Brain pericyte (primary cell): ENCODE measurements around the gene KBTBD4.
"Not testable (repeated sequence)": the region's sequence is repeated elsewhere in the genome, so short reads cannot be mapped to it uniquely, and the experiment has no call there.

ENCODE experiments used
- DNase-seq: peaks from one replicate; pipeline ENCODE4 v3.0.0-alpha.2; 2012; ENCODE audit warnings: low read depth, low spot score

KBTBD4 gene

DNA sequence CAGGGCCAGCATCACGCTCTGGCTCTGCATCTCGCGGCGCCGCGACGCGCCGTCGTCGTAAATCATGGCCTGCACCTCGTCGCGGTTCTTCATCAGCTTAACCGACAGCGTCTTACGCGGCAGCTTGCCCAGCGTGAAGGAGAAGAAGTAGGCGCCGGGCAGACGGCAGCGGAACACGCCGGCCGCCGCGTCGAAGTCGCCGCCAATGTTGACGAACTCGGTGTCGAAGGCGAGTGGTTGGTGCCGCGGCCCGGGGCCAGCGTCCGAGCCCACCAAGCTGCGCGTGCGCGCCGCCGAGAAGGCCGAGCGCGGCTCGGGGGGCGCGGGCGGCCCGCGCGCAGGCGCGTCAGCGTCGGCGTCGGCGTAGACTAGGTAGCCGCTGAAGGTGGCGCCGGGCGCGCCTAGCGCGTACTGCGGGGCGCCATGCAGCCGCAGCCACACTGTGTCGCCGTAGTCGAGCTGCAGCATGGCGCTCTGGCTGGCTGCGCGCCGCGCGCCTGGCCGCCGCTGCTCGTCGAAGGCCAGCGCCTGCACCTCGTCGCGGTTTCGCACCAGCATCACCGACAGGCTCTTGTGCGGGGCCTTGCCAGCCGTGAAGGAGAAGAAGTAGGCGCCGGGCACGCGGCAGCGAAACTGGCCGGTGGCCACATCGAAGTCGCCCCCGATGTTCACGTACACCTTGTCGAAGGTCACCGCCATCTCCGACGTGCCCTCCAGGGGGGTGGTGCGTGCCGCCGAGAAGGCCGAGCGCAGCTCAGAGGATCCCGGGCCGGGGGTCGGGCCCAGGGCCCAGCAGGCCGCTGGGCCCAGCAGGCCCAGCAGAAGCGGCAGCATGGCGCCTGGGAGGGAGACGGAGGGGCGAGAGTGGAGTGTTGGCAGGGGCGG is 11.4 kb upstream of the KBTBD4 start:
- no peak for DNase-seq

DNA sequence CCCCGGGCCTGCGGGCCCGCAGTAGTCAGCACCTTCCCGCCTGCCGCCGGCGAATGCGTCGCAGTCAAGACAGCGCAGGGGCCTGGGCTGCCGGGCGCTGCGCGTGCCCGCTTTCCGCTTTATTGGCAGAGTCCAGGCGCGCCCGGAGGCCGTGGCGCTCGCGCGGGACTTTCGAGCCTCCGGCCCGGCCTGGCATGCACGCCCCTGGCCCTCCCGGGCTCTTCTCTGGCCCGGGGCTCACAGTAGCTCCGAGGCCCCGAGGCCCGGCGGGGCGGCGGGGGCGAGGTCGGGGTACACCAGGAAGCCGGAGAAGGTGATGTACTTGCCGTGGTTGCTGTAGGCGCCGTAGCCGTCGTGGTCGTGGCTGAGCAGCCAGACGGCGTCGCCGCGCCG is 10.8 kb upstream of the KBTBD4 start:
- no peak for DNase-seq

DNA sequence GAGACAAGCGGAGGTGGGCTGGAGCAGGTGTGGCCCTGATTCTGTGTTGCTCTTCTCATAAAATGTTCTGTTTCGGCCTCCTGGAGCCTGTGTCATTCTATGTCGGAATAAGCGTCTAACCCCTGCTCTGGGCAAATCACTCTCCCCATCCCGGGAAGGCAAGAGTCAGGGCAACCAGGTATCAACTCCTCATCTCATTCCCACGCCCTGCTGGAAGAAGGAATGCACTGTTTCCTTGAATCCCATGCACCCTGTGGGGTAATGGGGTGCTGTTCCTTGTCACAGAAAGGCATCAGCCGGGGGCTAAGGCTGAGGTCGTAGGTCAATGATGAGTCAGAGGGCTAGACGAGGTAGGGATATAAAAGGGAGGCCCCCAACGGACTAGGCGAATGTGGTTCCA is 10.3 kb upstream of the KBTBD4 start:
- no peak for DNase-seq

DNA sequence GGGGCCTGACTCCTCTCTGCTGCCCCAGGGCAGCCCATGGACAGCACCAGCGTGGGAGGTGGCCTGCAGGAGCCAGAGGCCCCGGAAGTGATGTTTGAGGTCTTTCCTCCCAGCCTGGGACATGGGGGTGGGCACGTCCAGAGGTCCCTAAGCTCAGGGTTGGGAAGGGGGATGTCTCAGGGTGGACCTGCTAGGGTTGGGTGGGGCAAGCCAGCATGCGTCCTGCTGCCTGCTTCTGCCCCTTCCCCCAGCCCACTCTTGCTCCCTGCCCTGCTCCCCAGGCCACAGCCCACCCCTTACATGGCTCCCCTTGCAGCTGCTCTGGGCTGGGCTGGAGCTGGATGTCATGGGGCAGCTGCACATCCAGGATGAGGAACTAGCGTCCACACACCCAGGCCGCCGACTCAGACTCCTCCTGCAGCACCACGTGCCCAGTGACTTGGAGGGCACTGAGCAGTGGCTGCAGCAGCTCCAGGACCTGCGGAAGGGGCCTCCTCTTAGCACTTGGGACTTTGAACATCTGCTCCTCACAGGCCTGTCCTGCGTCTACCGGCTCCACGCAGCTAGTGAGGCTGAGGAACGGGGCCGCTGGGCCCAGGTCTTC is 9.1 kb upstream of the KBTBD4 start:
- no peak for DNase-seq

DNA sequence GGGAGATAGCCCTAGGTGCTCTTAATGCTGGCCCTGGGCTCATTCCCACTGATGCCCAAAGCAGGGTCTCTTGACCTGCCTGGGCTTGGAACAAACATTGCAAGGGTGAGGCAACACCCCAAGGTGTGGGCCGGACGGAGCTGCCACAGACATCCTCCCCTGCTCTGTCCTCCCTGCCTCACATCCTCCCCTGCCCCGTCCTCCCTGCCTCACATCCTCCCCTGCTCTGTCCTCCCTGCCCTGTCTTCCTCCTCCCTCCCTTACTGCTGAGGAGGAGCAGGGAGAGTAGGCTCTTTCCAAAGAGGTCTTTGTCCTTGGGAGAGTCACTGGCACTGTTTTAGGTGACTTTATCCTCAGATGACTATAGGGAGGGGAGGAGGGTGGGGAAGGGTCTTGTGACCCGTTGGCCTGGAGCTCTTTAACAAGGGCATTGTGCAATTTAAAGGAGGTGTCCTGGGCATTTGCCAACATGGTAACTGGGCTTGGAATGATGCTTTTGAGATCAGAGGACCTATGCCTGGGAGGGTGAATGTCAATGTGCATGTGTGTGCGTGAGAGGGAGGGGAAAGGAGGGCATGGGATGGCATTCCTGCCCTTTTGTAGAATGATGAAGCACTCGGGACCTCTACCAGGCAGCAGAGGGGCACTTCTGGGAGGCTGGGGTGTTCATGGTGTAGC is 8.4 kb upstream of the KBTBD4 start:
- no peak for DNase-seq

DNA sequence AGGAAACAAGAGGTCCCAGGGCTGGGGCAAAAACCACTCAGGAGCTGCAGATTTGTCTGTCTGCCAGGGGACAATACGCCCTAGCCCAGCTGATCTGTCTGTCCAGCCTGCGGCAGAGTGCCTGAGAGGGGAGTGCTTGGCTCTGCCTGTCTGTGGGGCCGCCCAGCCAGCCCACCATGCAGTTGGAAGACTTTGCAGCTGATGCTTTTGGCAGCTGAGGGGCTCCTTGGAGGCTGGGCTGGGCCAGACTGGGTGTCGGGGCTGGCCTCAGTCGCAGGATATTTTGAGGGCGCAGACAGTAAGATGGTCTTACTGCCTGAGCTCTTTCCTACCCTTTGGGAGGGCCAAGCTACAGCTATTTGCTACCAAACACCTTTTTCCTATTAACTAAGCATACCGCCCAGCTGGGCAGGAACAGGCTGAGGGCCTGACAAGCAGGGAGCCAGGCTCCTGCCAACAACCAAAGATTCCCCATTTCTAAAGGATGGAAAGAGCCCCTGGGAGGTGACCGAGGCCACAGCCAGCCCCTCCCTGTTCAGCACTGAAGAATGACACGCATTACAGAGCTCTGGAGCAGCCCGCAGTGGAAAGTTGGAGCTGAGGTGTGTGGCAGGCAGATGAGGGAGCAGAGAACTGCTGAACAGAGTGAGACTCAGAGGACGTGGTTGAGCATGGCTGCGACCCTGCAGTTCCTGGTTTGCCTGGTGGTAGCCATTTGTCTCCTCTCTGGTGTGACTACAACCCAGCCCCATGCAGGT is 7.5 kb upstream of the KBTBD4 start, which contains the start of gene FAM180B:
FAM180B (plus strand) TSS at position 581 of the 758 bp plus-strand sequence; CDS start at position 672, 91 bp downstream.
- DNase-seq, result no peak

DNA sequence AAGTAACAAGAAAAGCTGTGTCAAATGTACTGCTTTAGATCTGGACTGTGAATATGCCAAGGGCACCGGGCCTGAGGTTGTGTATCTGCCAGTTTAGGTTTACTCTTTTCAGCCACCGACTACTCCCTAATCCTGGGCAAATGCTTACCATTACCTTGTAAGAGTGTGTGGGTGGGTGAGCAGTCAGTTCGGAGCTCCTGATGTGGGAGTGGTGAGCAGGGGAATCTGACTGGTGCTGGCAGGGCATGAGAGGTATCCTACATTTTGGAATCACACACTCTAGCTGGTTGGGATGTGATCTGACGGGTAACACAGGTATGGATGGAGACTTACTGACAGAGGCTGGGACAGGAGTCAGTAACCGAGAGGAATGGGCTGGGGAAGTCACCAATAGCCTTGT is 5.1 kb upstream of the KBTBD4 start:
- no peak for DNase-seq

DNA sequence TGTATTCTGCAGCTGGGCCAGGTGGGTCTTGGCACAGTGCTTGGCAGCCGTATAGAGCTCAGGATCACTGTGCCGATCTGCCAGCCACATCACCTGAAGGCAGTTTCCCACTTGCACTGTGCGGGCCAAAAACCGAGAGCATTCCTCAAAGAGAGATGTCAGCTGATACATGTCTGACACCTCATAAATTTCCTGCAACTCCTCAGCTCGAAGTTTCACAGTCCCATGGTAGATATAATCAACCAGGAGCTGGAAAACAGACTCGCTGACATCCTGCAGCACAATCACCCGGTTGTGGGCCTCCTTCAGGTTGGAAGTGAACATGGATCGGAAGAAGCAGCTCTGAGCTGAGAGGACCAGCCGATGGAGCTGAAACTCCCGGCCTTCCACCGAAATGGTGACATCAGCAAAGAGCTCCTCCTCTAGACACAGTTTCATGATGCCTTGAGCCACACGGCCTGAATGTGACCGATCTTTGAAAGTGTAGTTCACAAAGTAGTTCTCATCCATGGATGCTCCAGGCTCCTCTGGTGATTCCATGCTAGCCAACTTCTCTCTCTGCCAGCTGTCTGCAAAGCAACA is 1.2 kb downstream of the KBTBD4 start:
- no peak for DNase-seq

DNA sequence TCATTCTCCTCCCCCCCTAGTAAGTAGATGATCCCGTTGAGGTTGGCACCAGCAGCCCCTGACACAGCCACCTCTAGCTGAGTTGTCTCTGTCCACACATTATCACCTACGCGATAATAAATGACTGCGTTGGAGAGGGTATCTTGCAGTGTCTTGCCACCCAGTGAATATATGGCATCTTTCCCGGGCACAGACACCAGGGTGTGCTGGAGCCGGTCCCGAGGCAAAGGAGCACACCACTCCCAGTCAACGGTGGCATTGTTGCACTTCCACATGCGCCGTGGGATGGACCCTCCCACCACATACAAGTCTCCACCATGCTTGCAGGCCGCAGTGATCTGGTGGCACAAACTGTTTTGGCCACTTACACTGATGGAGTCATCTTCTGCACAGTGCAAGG is 5.4 kb downstream of the KBTBD4 start:
- DNase-seq, result no peak

DNA sequence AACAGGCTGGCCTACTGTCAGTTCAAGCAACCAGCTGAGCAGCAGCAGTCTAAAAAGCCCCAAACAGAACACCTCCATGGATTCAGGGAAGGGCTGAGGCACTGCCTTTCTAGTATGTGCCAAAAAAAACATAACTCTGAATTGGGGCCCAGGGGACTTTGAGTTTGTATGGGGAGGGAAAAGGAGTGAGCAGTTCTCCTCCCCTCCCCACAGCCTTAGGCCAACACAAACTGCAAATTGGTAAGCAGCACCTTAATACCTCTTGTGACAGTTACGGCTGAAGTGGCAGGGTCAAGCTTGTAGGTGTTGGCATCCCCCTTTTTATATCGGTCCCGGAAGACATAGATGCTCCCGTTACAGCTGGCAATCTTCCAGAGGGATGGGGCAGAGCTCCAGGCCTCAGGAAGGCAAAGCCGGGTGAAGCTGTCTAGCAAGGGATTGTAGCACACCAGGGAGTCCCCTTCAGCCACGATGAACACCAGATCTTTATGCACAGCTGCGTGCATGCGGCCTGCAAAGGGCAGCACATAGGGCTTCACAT is 6.0 kb downstream of the KBTBD4 start:
- peak; percentile 51 for DNase-seq

DNA sequence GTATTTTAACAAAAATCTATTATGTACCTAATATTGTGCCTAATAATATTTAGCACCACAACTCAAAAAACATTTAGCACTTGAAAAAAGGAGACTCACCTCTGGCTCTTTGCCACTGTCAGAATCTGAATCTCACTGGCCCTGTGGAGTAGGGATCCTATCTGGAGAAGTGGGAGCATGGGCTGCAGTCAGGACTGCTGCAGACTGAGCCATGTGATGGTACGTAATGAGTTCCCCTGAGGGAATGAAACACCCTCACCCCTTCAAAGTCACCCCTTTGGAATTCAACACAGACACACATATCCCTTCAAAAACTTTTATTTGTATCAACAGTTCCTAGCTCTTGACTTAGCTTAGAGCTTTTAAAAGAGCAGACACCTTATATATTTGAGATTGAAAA is 6.9 kb downstream of the KBTBD4 start:
- no peak for DNase-seq

DNA sequence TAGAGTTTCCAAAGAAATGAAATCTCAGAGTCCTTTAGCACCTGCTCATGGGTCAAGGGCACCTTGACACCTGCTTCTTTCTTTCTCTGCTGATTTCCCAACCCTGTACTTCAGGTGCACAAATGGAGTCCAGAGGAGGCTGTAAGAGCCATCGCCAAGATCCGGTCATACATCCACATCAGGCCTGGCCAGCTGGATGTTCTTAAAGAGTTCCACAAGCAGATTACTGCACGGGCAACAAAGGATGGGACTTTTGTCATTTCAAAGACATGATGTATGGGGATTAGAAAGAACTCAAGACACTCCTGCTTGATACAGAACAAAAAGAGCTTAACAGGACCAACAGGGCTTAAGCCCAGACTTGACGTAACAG is 7.4 kb downstream of the KBTBD4 start:
- no peak for DNase-seq

DNA sequence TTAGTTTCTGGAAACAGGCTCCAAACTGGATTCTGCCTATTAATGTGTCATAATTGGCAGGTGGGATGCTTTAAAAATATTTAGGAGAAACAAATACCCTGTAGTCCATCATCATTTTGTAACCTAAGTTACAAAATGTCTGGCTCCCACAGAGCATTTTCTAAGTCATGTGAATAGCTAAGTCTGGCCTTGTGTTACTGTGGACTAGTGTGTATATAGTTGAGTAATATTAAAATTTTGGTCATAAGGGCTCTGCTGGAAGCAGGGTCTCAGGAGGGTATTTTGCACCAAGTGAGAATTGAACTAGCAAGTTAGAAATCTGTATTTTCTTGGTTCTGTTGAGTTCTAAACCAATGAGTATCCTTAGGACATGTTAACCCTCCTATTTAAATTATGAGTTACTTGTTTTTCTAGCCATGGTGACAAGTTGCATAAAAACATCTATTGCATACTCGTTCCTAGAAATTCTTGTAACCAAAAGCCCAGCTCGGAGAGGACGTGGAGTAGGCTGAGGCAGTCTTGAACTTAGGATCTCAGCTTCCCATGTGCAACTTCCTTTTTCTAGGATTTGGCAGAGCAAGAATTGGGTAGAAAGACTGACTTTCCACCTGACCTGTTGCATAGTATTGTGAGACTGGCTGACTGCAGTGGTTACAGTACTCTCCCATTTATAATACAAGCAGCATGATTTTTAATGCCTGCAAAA is 8.0 kb downstream of the KBTBD4 start:
- no peak for DNase-seq

DNA sequence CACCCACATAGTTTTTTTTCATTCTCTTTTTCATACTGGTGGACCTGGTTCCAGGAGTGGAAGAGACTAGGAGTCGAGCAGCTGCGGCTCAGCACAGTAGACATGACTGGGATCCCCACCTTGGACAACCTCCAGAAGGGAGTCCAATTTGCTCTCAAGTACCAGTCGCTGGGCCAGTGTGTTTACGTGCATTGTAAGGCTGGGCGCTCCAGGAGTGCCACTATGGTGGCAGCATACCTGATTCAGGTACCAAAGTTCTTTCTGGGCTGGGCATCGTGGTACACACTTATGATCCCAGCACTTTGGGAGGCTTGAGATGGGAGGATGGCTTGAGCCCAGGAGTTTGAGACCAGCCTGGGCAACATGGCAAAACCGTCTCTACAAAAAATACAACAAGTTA is 9.1 kb downstream of the KBTBD4 start:
- no peak for DNase-seq

DNA sequence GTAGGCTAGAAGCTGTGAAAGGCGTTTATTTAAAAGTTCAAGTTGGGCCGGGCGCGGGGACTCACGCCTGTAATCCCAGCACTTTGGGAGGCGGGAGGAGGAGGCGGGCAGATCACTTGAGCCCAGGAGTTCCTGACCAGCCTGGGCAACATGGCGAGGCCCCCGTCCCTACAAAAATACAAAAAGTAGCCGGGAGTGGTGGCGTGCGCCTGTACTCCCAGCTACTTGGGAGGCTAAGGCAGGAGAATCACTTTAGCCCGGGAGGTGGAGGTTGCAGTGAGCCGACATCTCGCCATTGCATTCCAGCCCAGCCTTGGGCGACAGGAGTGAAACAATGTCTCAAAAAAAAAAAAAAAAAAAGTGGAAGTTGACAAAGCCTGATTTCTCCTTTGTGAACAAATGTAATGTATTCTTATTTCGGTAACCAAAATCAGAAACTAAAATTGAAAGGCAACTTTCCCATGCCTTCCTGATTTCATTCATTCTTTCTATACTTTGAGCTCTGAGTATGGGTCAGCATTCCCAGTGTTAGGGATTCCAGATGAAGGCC is 12.5 kb downstream of the KBTBD4 start:
- DNase-seq, result no peak

DNA sequence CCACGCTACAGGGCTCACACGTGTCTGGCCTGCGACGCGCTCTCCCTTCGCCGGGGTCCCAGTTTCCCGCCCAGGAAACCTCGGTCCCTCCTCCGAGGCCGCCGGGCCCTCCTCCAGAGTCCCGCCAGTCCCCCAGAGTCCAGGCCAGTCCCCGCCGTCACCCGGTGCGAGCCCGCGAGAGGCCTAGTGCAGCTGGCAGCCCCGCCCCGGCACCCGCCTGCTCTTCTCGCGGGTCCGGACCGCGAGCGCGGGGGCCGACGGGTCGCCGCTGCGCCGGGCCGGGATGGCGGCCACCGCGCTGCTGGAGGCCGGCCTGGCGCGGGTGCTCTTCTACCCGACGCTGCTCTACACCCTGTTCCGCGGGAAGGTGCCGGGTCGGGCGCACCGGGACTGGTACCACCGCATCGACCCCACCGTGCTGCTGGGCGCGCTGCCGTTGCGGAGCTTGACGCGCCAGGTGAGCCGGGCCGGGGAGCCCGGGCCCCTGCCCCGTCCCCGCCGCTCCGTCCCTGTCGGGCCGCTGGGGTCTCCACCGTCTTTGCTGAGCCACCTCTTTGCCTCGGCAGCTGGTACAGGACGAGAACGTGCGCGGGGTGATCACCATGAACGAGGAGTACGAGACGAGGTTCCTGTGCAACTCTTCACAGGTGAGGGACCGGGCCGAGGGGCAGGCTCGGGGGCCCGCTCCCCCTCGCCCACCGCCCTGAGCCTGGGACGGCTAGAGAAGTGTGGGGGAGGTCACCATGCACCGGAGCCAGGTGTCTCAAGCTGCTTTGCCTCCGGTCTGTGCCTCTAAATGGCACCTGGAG is 13.2 kb downstream of the KBTBD4 start, which contains the start of gene PTPMT1:
PTPMT1 (plus strand) TSS at position 260 of the 809 bp plus-strand sequence; CDS start at position 284, 24 bp downstream.
- DNase-seq, result no peak

DNA sequence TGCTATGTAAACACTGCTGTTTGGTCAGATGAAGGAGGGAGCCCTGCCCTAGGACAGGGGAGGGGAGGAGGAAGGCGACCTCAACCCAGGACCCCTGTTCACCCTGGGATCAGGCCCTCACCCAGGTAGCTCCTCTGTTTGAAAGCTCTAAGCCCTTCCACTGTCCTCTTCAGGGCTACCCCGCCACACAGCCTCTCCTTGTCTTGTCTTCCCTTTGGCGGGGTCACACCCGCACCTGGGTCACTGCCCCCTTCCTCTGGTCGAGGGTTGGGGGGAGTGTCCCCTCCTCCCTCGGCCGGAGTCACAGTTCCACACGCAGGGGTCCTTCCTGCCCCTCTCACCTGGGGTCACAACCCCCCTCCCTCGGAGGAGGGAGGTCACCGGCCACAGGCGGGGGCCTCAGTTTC is 13.8 kb downstream of the KBTBD4 start:
- no peak for DNase-seq

DNA sequence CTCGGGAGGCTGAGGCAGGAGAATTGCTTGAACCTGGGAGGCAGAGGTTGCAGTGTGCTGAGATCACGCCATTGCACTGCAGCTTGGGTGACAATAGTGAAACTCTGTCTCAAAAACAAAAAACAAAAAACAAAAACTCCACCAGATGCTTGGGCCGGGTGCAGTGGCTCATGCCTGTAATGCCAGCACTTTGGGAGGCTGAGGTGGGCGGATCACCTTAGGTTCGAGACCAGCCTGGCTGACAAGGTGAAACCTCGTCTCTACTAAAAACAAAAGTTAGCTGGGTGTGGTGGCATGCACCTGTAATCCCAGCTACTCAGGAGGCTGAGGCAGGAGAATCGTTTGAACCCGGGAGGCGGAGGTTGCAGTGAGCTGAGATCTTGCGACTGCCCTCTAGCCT is 14.4 kb downstream of the KBTBD4 start:
- DNase-seq, result not testable (repeated sequence)

DNA sequence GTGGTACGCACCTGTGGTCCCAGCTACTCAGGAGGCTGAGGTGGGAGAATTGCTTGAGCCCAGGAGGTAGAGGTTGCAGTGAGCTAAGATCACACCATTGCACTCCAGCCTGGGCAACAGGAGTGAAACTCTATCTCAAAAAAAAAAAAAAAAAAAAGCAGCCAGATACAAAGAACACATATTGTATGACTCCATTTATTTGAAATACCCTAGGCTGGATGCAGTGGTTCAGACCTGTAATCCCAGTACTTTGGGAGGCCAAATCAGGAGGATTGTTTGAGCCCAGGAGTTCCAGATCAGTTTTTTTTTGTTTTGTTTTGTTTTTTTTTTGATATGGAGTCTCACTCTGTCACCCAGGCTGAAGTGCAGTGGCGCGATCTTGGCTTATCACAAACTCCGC is 16.4 kb downstream of the KBTBD4 start:
- not testable (repeated sequence) for DNase-seq
